Measurements from ENCODE around the gene MDM4. TPM values are rescaled to one million over a fixed set of nuclear protein-coding genes. Genes with fewer than 3 reads are reported as not detected.
A peak's percentile ranks its signal among the peaks of the same experiment; 100 is the strongest.

Gene MDM4, protein sequence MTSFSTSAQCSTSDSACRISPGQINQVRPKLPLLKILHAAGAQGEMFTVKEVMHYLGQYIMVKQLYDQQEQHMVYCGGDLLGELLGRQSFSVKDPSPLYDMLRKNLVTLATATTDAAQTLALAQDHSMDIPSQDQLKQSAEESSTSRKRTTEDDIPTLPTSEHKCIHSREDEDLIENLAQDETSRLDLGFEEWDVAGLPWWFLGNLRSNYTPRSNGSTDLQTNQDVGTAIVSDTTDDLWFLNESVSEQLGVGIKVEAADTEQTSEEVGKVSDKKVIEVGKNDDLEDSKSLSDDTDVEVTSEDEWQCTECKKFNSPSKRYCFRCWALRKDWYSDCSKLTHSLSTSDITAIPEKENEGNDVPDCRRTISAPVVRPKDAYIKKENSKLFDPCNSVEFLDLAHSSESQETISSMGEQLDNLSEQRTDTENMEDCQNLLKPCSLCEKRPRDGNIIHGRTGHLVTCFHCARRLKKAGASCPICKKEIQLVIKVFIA
- total RNA-seq = 10 to 100 TPM; 13.2 to 62.8 (median 23.8) TPM

DNA sequence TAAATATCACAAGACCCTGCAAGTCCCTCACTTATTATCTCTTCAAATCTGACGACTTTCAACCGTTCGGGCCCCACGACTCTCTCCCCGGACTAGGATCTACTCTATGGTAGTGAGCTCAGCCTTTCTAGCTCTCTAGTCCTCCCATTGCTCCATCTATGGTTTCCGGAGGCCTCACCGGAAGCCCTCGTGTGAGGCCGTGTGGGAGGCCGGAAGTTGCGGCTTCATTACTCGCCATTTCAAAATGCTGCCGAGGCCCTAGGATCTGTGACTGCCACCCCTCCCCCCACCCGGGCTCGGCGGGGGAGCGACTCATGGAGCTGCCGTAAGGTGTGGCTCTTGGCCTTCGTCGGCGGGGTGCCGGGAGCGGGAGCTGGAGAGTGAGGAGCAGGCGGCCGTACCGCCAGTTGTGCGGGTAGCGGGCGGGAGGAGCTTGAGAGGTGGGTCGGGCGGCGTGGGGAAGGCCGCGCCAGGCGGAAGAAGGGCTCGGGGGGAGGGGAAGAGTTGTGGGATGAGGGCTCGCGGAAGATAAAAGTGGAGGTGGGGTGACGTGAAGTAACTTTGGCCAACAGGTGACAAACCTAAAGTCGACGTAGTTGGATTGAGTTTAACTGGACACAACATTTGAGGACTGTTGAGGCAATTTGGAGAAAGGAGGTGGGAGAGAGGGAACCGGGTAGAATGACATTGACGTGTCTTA is at the start of gene MDM4:
Gene MDM4 (plus strand): TSS at position 227 of the 700 bp plus-strand sequence. CDS start 9,113 bp downstream, outside the sequence.
- 0 to 1% methylated on average over 21 to 38 of the region's 43 CpGs for WGBS, 2 donors
- Histone ChIP-seq H3K27ac (peak within 1 kb of the TSS; percentile 86 to 99 (median 96)), H3K9me3 (no peaks in the 10 kb centered on the region), H3K36me3 (peaks cover 0 to 21% (median 4%) of the 10 kb centered on the region in 3 donors), H3K4me1 (peaks cover 14 to 50% (median 26%) of the 10 kb centered on the region in 3 donors), H3K4me3 (peak within 1 kb of the TSS; percentile 51 to 97 (median 80)), H3K27me3 (no peaks in the 10 kb centered on the region)
- intact Hi-C loops (cut with DNase I) = no loop called here
- peak; percentile 77 for DNase-seq
- TF ChIP-seq, protein P1, sequence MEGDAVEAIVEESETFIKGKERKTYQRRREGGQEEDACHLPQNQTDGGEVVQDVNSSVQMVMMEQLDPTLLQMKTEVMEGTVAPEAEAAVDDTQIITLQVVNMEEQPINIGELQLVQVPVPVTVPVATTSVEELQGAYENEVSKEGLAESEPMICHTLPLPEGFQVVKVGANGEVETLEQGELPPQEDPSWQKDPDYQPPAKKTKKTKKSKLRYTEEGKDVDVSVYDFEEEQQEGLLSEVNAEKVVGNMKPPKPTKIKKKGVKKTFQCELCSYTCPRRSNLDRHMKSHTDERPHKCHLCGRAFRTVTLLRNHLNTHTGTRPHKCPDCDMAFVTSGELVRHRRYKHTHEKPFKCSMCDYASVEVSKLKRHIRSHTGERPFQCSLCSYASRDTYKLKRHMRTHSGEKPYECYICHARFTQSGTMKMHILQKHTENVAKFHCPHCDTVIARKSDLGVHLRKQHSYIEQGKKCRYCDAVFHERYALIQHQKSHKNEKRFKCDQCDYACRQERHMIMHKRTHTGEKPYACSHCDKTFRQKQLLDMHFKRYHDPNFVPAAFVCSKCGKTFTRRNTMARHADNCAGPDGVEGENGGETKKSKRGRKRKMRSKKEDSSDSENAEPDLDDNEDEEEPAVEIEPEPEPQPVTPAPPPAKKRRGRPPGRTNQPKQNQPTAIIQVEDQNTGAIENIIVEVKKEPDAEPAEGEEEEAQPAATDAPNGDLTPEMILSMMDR (IDR thresholded peaks at IDR 0.05) = peak in 1 of 6 experiments; percentile 6
- peak in 3 of 4 donors; percentile 59 to 87 (median 82) for TF ChIP-seq POLR2A (IDR thresholded peaks at IDR 0.05)

DNA sequence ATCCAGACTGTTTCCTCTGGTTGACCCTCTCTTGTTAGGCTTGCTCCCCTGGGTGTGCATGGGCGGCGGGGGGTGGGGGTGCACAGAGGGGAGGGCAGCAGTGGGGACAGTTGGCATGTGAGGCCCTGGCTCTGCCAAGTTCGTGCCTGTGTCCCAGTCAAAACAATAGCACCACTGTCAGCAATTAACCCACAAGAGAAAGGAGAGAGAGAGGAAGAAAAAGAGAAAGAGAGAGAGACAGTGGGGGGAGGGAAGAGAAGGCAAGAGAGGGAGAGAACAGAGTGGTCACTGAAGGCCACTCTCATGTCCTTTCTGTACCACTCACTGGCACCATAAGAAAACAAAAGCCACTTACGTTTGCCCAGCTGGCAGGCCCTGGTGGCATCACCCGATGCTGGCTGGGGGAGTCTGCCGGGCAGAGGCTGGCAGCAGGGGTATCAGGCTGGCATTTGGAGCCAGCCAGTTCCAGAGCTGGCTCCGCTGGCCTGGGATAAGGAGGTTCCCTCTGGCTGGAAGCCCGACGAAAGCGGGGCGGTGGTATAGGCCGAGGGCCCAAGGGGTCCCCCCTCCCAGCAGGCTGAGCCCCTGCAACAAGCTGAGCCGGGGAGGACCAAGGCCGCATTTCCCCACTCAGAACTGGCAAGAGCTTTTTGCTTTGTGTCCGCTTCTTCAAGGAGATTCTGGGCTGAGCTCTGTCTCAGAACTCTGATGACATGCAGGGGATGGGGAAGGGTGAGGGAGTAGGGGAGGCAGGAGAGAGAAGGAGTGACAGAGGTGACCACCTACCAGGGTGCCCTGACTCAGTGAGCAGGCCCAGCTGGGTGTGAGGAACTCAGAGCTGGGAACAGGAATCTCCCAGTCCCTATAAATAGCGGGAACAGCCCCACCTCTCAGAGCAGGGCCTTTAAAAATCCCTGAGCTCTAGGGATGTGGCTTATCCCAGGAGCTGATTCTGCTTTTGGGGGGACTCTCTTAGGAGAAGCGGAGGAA is 49.5 kb upstream of the MDM4 start:
- intact Hi-C loops (cut with DNase I) = no loop called here
- 71 to 82% methylated on average over 7 to 13 of the region's 17 CpGs for WGBS, 2 donors
- peaks cover 5 to 73% (median 6%) of the 10 kb centered on the region in 3 donors for H3K36me3 ChIP-seq
- no peaks in the 10 kb centered on the region for H3K9me3 ChIP-seq
- DNase-seq = no peak
- TF ChIP-seq, protein P1 (IDR thresholded peaks at IDR 0.05) = no peak
- TF ChIP-seq POLR2A (IDR thresholded peaks at IDR 0.05) = no peak
- H3K4me1 ChIP-seq = peaks cover 22 to 70% (median 43%) of the 10 kb centered on the region in 3 donors
- peak overlapping the region; percentile 54 to 73 (median 67) for H3K27ac ChIP-seq
- no peaks in the 10 kb centered on the region for H3K27me3 ChIP-seq
- H3K4me3 ChIP-seq = no peak overlapping the region

DNA sequence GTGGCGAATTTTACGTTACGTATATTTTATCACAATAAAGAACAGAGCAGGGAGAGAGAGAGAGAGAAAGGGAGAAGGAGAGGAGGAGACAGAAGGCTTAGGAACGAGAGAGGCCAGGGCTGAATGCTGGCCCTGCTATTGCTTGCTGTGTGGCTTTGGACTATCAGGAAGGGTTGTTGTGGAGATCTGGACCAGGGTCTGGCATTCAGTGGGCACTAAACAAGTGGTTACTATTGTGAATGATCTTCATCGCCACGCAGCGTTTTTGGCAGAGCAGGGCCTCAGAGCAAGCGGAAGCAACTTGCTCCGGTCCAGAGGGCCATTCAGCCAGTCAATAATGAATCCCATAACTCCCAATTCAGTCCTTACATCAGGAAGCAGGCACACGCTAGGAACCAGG is 48.0 kb upstream of the MDM4 start:
- 81 to 96% methylated on average over 10 of the region's 10 CpGs for WGBS, 2 donors
- peaks cover 18 to 55% (median 37%) of the 10 kb centered on the region in 3 donors for H3K4me1 ChIP-seq

DNA sequence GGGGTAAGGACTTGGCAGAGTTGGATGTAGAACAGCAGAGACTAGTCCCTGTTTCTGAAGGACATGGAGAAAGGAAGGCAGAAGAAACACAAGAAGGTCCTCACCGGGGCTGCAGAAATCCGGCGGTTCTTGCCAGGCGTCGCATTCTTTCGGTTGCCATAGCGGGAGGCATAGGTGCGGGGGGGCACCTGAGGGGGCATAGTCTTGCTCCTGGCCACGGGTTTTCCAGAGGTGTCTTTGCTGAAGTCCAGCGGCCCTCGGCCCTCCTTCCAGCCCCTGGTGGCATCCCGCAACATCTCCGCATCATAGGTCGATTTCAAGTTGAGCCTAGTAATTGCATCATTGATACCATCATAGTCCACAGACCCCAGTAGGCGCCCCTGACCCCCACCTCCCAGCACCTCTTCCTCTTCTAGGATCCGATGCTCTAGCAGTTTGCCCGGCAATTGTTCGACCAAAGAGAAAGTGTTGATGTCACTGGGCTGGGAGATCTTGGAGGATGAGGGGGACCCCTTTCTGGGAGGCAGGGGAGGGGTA is 47.4 kb upstream of the MDM4 start:
- H3K4me1 ChIP-seq = peaks cover 15 to 48% (median 31%) of the 10 kb centered on the region in 3 donors
- H3K27ac ChIP-seq = peak overlapping the region in 1 of 4 donors; percentile 2
- intact Hi-C loops (cut with DNase I) = no loop called here
- no peak for DNase-seq
- no peaks in the 10 kb centered on the region for H3K9me3 ChIP-seq
- H3K27me3 ChIP-seq = no peaks in the 10 kb centered on the region
- H3K36me3 ChIP-seq = peaks cover 5 to 51% (median 6%) of the 10 kb centered on the region in 3 donors
- TF ChIP-seq, protein P1 (IDR thresholded peaks at IDR 0.05) = no peak
- TF ChIP-seq POLR2A (IDR thresholded peaks at IDR 0.05) = no peak
- 85 to 90% methylated on average over 16 to 17 of the region's 18 CpGs for WGBS, 2 donors
- H3K4me3 ChIP-seq = no peak overlapping the region

More for the DNA sequence above, 48.0 kb upstream of the MDM4 start:
- TF ChIP-seq POLR2A (IDR thresholded peaks at IDR 0.05) = no peak
- TF ChIP-seq, protein P1 (IDR thresholded peaks at IDR 0.05) = no peak
- peaks cover 5 to 58% (median 6%) of the 10 kb centered on the region in 3 donors for H3K36me3 ChIP-seq
- intact Hi-C loops (cut with DNase I) = no loop called here
- H3K27ac ChIP-seq = peak overlapping the region in 1 of 4 donors; percentile 2
- no peak overlapping the region for H3K4me3 ChIP-seq
- H3K27me3 ChIP-seq = no peaks in the 10 kb centered on the region
- no peaks in the 10 kb centered on the region for H3K9me3 ChIP-seq
- DNase-seq = no peak

Data from esophagus squamous epithelium (tissue), 5 donors.